Erythroblast (primary cell): Measurements from ENCODE around the gene MMAB.

Experiments used
- GATA1 ChIP-seq: IDR thresholded peaks from 2 replicates; pipeline ENCODE4 v1.6.1; 2011; ENCODE audit warnings: low read depth, mild to moderate bottlenecking, control low read depth, low read length, moderate library complexity
- POLR2A ChIP-seq: IDR thresholded peaks from 2 replicates; pipeline ENCODE4 v1.6.1; 2011; ENCODE audit warnings: mild to moderate bottlenecking, low read length

GRCh38 chr12:109534456-109534855 is 38.8 kb downstream of the MMAB start:
- TF ChIP-seq POLR2A: no peak
- no peak for TF ChIP-seq GATA1
